HG03159 (cell line): Measurements from ENCODE around the gene RBM20.
A peak's percentile ranks its signal among the peaks of the same experiment; 100 is the strongest.

Experiments used
- ATAC-seq: cut with Tn5 transposase; IDR thresholded peaks from one replicate; pipeline ENCODE4 v1.9.1; 2021; ENCODE audit warnings: mild to moderate bottlenecking, moderate library complexity; ENCODE audit not compliant: unreplicated experiment

RBM20 gene

GRCh38 chr10:110780704-110781103, 136.6 kb downstream of the RBM20 start:
- no peak for ATAC-seq

GRCh38 chr10:110781139-110781538, 137.0 kb downstream of the RBM20 start:
- ATAC-seq = no peak

- no peak for ATAC-seq
Observed at GRCh38 chr10:110782616-110783015, 138.5 kb downstream of the RBM20 start.

GRCh38 chr10:110783509-110784107, 139.5 kb downstream of the RBM20 start:
- ATAC-seq = no peak

- ATAC-seq = no peak
Observed at GRCh38 chr10:110784198-110784597, 140.1 kb downstream of the RBM20 start.

GRCh38 chr10:110786172-110786571, 142.0 kb downstream of the RBM20 start:
- ATAC-seq = no peak

- no peak for ATAC-seq
Observed at GRCh38 chr10:110788620-110789385, 144.7 kb downstream of the RBM20 start.

- no peak for ATAC-seq
Observed at GRCh38 chr10:110789604-110790433, 145.7 kb downstream of the RBM20 start.

GRCh38 chr10:110790913-110791506, 146.9 kb downstream of the RBM20 start:
- ATAC-seq = no peak

- ATAC-seq = no peak
Observed at GRCh38 chr10:110791541-110792073, 147.5 kb downstream of the RBM20 start.

GRCh38 chr10:110792476-110793125, 148.5 kb downstream of the RBM20 start:
- no peak for ATAC-seq

- ATAC-seq = no peak
Observed at GRCh38 chr10:110793128-110793812, 149.1 kb downstream of the RBM20 start.

- ATAC-seq = no peak
Observed at GRCh38 chr10:110793886-110794285, 149.8 kb downstream of the RBM20 start.

- no peak for ATAC-seq
Observed at GRCh38 chr10:110794808-110795207, 150.7 kb downstream of the RBM20 start.

- no peak for ATAC-seq
Observed at GRCh38 chr10:110797416-110797815, 153.3 kb downstream of the RBM20 start.

- no peak for ATAC-seq
Observed at GRCh38 chr10:110798340-110798739, 154.2 kb downstream of the RBM20 start.

- no peak for ATAC-seq
Observed at GRCh38 chr10:110802090-110802489, 158.0 kb downstream of the RBM20 start.

- ATAC-seq = peak; percentile 32
Observed at GRCh38 chr10:110802551-110803238, 158.6 kb downstream of the RBM20 start.

GRCh38 chr10:110803239-110803749, 159.2 kb downstream of the RBM20 start:
- ATAC-seq = peak; percentile 49
